ENCODE results near the gene TWSG1. TPM values are rescaled to one million over a fixed set of nuclear protein-coding genes. Genes with fewer than 3 reads are reported as not detected.

TWSG1 gene
- total and polyA plus RNA-seq, 4 donors: 11.8 to 55.8 (median 21.6) TPM

- Histone ChIP-seq H3K9me3 (ENCODE audit: control insufficient read depth in 4 of 4, insufficient read depth in 3 of 4, low read length in 3 of 4) (no peaks in the 10 kb centered on the region), H3K36me3 (ENCODE audit: control insufficient read depth in 4 of 4, insufficient read depth in 4 of 4, low read length in 4 of 4) (peaks cover 0 to 14% (median 2%) of the 10 kb centered on the region in 4 donors), H3K27me3 (ENCODE audit: control insufficient read depth in 3 of 3, insufficient read depth in 3 of 3, low read length in 2 of 3) (no peaks in the 10 kb centered on the region), H3K9ac (ENCODE audit: insufficient read depth in 1 of 2, low read length in 2 of 2) (peak overlapping the region; percentile 33 to 88), H3K27ac (ENCODE audit: low read depth in 1 of 2, low read length in 1 of 2) (peak overlapping the region; percentile 50 to 77), H3K4me1 (ENCODE audit: control insufficient read depth in 5 of 5, insufficient read depth in 5 of 5, low read length in 5 of 5) (peaks cover 0 to 12% (median 3%) of the 10 kb centered on the region in 5 donors), H3K4me3 (peak overlapping the region; percentile 78)
- WGBS, 2 donors: 5 to 9% methylated on average over 32 to 55 of the region's 55 CpGs
- TF ChIP-seq CTCF (IDR thresholded peaks at IDR 0.05; ENCODE audit: control extremely low read depth, extremely low read depth): no peak
- peak; percentile 49 for ATAC-seq (ENCODE audit: insufficient read depth, low FRiP score)
- DNase-seq: no peak
These were observed 562 bp downstream of the TWSG1 start for GRCh38 chr18:9334973-9335696.

- WGBS, 2 donors: 52 to 68% methylated on average over 3 of the region's 3 CpGs
- Histone ChIP-seq H3K9me3 (ENCODE audit: control insufficient read depth in 4 of 4, insufficient read depth in 3 of 4, low read length in 3 of 4) (no peaks in the 10 kb centered on the region), H3K4me1 (ENCODE audit: control insufficient read depth in 5 of 5, insufficient read depth in 5 of 5, low read length in 5 of 5) (peaks cover 0 to 12% (median 3%) of the 10 kb centered on the region in 5 donors), H3K27me3 (ENCODE audit: control insufficient read depth in 3 of 3, insufficient read depth in 3 of 3, low read length in 2 of 3) (no peaks in the 10 kb centered on the region), H3K36me3 (ENCODE audit: control insufficient read depth in 4 of 4, insufficient read depth in 4 of 4, low read length in 4 of 4) (peaks cover 0 to 17% (median 2%) of the 10 kb centered on the region in 4 donors), H3K27ac (ENCODE audit: low read depth in 1 of 2, low read length in 1 of 2) (no peak overlapping the region), H3K4me3 (no peak overlapping the region), H3K9ac (ENCODE audit: insufficient read depth in 1 of 2, low read length in 2 of 2) (peak overlapping the region in 1 of 2 donors; percentile 88)
- ATAC-seq (ENCODE audit: insufficient read depth, low FRiP score): no peak
- TF ChIP-seq CTCF (IDR thresholded peaks at IDR 0.05; ENCODE audit: control extremely low read depth, extremely low read depth): no peak
- DNase-seq: no peak
These were observed 1.1 kb downstream of the TWSG1 start for GRCh38 chr18:9335697-9336045.

GRCh38 chr18:9336827-9337226, 2.3 kb downstream of the TWSG1 start:
- H3K27me3 ChIP-seq (ENCODE audit: control insufficient read depth in 3 of 3, insufficient read depth in 3 of 3, low read length in 2 of 3): no peaks in the 10 kb centered on the region
- peaks cover 0 to 12% (median 3%) of the 10 kb centered on the region in 5 donors for H3K4me1 ChIP-seq (ENCODE audit: control insufficient read depth in 5 of 5, insufficient read depth in 5 of 5, low read length in 5 of 5)
- no peaks in the 10 kb centered on the region for H3K9me3 ChIP-seq (ENCODE audit: control insufficient read depth in 4 of 4, insufficient read depth in 3 of 4, low read length in 3 of 4)
- no peak for TF ChIP-seq CTCF (IDR thresholded peaks at IDR 0.05; ENCODE audit: control extremely low read depth, extremely low read depth)
- no peak for ATAC-seq (ENCODE audit: insufficient read depth, low FRiP score)
- no peak for DNase-seq
- H3K4me3 ChIP-seq: no peak overlapping the region
- H3K36me3 ChIP-seq (ENCODE audit: control insufficient read depth in 4 of 4, insufficient read depth in 4 of 4, low read length in 4 of 4): peaks cover 0 to 20% (median 2%) of the 10 kb centered on the region in 4 donors
- no peak overlapping the region for H3K9ac ChIP-seq (ENCODE audit: insufficient read depth in 1 of 2, low read length in 2 of 2)
- H3K27ac ChIP-seq (ENCODE audit: low read depth in 1 of 2, low read length in 1 of 2): no peak overlapping the region

All from lung (tissue), 12 donors.